ENCODE measurements around the gene NR2E3.

The NR2E3 gene

GRCh38 chr15:71813723-71814470 is 3.5 kb downstream of the NR2E3 start:
- Mint-ChIP-seq H3K4me3 (no peak overlapping the region), H3K9me3 (peaks cover 0 to 9% of the 10 kb centered on the region in 2 donors), H3K27me3 (peaks cover 0 to 4% of the 10 kb centered on the region in 2 donors), H3K27ac (no peak overlapping the region), H3K36me3 (ENCODE audit: insufficient read depth) (no peaks in the 10 kb centered on the region), H3K4me1 (ENCODE audit: low read depth in 2 of 2) (no peaks in the 10 kb centered on the region)
- ATAC-seq (replicated peaks) (no peak), DNase-seq (no peak)

DNA sequence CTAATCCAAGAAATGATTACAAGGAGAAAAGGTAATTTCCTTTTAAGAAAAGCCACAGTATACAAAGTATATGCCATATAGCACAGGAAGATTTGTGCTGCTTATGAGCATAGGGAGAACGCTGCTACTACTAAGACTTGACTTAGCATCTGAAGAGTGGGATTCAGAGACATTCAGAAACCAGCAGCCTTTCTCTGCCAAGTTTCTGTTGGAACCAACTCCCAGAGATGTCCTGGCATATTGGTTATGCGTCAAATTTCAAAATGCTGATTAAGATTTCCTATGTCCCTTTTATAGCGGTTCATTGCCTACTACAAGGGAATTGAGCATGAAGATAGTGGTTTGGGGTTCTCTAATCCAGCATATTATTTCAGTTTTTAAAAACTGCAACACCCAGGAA is 4.9 kb downstream of the NR2E3 start:
- no peaks in the 10 kb centered on the region for H3K36me3 Mint-ChIP-seq (ENCODE audit: insufficient read depth)
- H3K27me3 Mint-ChIP-seq: no peaks in the 10 kb centered on the region
- no peak for DNase-seq
- no peaks in the 10 kb centered on the region for H3K4me1 Mint-ChIP-seq (ENCODE audit: low read depth in 2 of 2)
- ATAC-seq (replicated peaks): no peak
- H3K4me3 Mint-ChIP-seq: no peak overlapping the region
- H3K27ac Mint-ChIP-seq: no peak overlapping the region
- peaks cover 4 to 9% of the 10 kb centered on the region in 2 donors for H3K9me3 Mint-ChIP-seq

DNA sequence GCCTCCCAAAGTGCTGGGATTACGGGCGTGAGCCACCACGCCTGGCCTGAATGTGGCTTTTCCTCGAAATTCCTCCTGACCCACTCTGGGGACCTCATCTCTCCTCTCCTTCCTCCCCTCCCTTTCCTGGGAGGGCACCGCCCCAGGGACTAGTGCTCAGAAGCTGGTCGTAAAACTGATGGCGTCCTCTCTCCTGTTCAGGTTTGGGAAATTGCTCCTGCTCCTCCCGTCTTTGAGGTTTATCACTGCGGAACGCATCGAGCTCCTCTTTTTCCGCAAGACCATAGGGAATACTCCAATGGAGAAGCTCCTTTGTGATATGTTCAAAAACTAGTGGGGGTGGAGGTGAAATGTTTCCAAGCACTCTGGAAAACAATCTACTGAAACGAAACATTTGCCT is 7.0 kb downstream of the NR2E3 start:
- H3K36me3 Mint-ChIP-seq (ENCODE audit: insufficient read depth): no peaks in the 10 kb centered on the region
- ATAC-seq (replicated peaks) (no peak), DNase-seq (no peak)
- H3K9me3 Mint-ChIP-seq: peaks cover 4 to 9% of the 10 kb centered on the region in 2 donors
- no peaks in the 10 kb centered on the region for H3K4me1 Mint-ChIP-seq (ENCODE audit: low read depth in 2 of 2)
- no peak overlapping the region for H3K27ac Mint-ChIP-seq
- no peak overlapping the region for H3K4me3 Mint-ChIP-seq
- H3K27me3 Mint-ChIP-seq: no peaks in the 10 kb centered on the region

GRCh38 chr15:71820127-71820526 is 9.8 kb downstream of the NR2E3 start:
- ATAC-seq (replicated peaks) (no peak), DNase-seq (no peak)
- no peak overlapping the region for H3K27ac Mint-ChIP-seq
- H3K27me3 Mint-ChIP-seq: no peaks in the 10 kb centered on the region
- H3K4me1 Mint-ChIP-seq (ENCODE audit: low read depth in 2 of 2): no peaks in the 10 kb centered on the region
- peaks cover 7 to 9% of the 10 kb centered on the region in 2 donors for H3K9me3 Mint-ChIP-seq
- H3K4me3 Mint-ChIP-seq: no peak overlapping the region
- peaks cover 1% of the 10 kb centered on the region for H3K36me3 Mint-ChIP-seq (ENCODE audit: insufficient read depth)

DNA sequence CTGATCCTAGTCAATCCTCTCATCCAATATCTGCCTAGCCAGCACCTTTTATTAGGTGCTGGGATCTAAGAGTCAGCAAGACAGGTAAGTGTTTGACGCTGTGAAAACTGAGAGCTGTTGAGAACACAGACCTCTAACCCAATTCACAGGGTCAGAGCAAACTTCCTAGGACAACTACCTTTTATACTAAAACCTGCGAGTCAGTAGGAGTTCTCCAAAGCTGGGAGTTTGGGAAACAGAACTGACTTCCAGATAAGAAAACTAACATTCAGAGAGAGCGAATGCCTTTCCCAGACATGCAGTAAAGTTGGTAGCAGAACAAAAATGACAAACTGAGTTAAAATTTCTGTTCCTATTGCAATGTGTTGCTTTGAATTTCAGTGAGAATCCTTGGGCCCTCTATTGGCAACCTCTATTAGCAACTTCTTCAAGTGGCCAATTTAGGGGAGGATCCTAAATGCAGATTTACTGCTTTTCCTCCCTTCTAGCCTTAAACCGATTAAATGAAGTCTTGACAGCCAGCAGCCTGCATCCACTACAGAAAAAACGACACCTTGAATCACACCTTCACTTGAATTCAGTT is 11.3 kb downstream of the NR2E3 start:
- H3K27ac Mint-ChIP-seq: no peak overlapping the region
- peaks cover 12% of the 10 kb centered on the region for H3K36me3 Mint-ChIP-seq (ENCODE audit: insufficient read depth)
- H3K27me3 Mint-ChIP-seq: no peaks in the 10 kb centered on the region
- no peak overlapping the region for H3K4me3 Mint-ChIP-seq
- DNase-seq: no peak
- ATAC-seq (replicated peaks): no peak
- H3K4me1 Mint-ChIP-seq (ENCODE audit: low read depth in 2 of 2): no peaks in the 10 kb centered on the region
- peaks cover 7 to 9% of the 10 kb centered on the region in 2 donors for H3K9me3 Mint-ChIP-seq

- Mint-ChIP-seq H3K27me3 (no peaks in the 10 kb centered on the region), H3K36me3 (ENCODE audit: insufficient read depth) (peaks cover 26% of the 10 kb centered on the region), H3K9me3 (peaks cover 6 to 7% of the 10 kb centered on the region in 2 donors)
Measured at GRCh38 chr15:71822890-71823630, 12.7 kb downstream of the NR2E3 start.

GRCh38 chr15:71823801-71824200 is 13.4 kb downstream of the NR2E3 start:
- Mint-ChIP-seq H3K36me3 (ENCODE audit: insufficient read depth) (peaks cover 30% of the 10 kb centered on the region), H3K4me1 (ENCODE audit: low read depth in 2 of 2) (no peaks in the 10 kb centered on the region), H3K4me3 (no peak overlapping the region), H3K27ac (no peak overlapping the region), H3K27me3 (no peaks in the 10 kb centered on the region), H3K9me3 (peaks cover 0 to 7% of the 10 kb centered on the region in 2 donors)
- ATAC-seq (replicated peaks): no peak
- no peak for DNase-seq

More at GRCh38 chr15:71822890-71823630, 12.7 kb downstream of the NR2E3 start:
- H3K4me3 Mint-ChIP-seq: no peak overlapping the region
- DNase-seq: no peak
- no peak overlapping the region for H3K27ac Mint-ChIP-seq
- H3K4me1 Mint-ChIP-seq (ENCODE audit: low read depth in 2 of 2): no peaks in the 10 kb centered on the region
- ATAC-seq (replicated peaks): no peak

GRCh38 chr15:71825021-71825730 is 14.8 kb downstream of the NR2E3 start:
- Mint-ChIP-seq H3K27ac (no peak overlapping the region), H3K36me3 (ENCODE audit: insufficient read depth) (peaks cover 35% of the 10 kb centered on the region), H3K4me1 (ENCODE audit: low read depth in 2 of 2) (no peaks in the 10 kb centered on the region), H3K4me3 (no peak overlapping the region), H3K9me3 (peaks cover 0 to 5% of the 10 kb centered on the region in 2 donors), H3K27me3 (no peaks in the 10 kb centered on the region)
- DNase-seq (no peak), ATAC-seq (replicated peaks) (no peak)

GRCh38 chr15:71826196-71826595 is 15.8 kb downstream of the NR2E3 start:
- Mint-ChIP-seq H3K9me3 (peaks cover 0 to 3% of the 10 kb centered on the region in 2 donors), H3K36me3 (ENCODE audit: insufficient read depth) (peaks cover 35% of the 10 kb centered on the region), H3K27me3 (no peaks in the 10 kb centered on the region)

GRCh38 chr15:71830981-71831380 is 20.6 kb downstream of the NR2E3 start:
- ATAC-seq (replicated peaks) (no peak), DNase-seq (no peak)
- Mint-ChIP-seq H3K9me3 (no peaks in the 10 kb centered on the region), H3K27ac (no peak overlapping the region), H3K4me1 (ENCODE audit: low read depth in 2 of 2) (no peaks in the 10 kb centered on the region), H3K36me3 (ENCODE audit: insufficient read depth) (peaks cover 27% of the 10 kb centered on the region), H3K27me3 (no peaks in the 10 kb centered on the region), H3K4me3 (no peak overlapping the region)

More at GRCh38 chr15:71826196-71826595, 15.8 kb downstream of the NR2E3 start:
- H3K4me3 Mint-ChIP-seq: no peak overlapping the region
- H3K4me1 Mint-ChIP-seq (ENCODE audit: low read depth in 2 of 2): no peaks in the 10 kb centered on the region
- ATAC-seq (replicated peaks) (no peak), DNase-seq (no peak)
- no peak overlapping the region for H3K27ac Mint-ChIP-seq

DNA sequence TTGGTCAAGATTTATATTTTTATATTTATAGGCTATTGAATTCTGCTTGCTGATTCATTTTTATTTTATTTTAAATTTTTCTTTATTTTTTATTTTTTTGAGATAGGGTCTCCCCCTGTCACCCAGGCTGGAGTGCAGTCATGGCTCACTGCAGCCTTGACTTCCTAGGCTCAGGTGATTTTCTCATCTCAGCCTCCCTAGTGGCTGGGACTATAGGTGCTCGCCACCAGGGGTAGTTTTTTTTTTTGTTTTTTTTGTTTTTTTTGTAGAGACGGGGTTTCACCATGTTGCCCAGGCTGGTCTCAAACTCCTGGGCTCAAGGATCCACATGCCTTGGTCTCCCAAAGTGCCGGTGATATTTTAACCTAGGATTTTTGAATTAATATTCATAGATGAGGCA is 31.2 kb downstream of the NR2E3 start:
- no peak for ATAC-seq (replicated peaks)
- Mint-ChIP-seq H3K9me3 (no peaks in the 10 kb centered on the region), H3K4me3 (no peak overlapping the region), H3K27me3 (no peaks in the 10 kb centered on the region), H3K4me1 (ENCODE audit: low read depth in 2 of 2) (no peaks in the 10 kb centered on the region), H3K36me3 (ENCODE audit: insufficient read depth) (peaks cover 7% of the 10 kb centered on the region), H3K27ac (no peak overlapping the region)
- DNase-seq: no peak

- Mint-ChIP-seq H3K27ac (no peak overlapping the region), H3K4me1 (ENCODE audit: low read depth in 2 of 2) (no peaks in the 10 kb centered on the region), H3K4me3 (no peak overlapping the region), H3K27me3 (no peaks in the 10 kb centered on the region), H3K36me3 (ENCODE audit: insufficient read depth) (peaks cover 13% of the 10 kb centered on the region), H3K9me3 (no peaks in the 10 kb centered on the region)
- no peak for ATAC-seq (replicated peaks)
- DNase-seq: no peak
Measured at GRCh38 chr15:71844916-71845315, 34.6 kb downstream of the NR2E3 start.

DNA sequence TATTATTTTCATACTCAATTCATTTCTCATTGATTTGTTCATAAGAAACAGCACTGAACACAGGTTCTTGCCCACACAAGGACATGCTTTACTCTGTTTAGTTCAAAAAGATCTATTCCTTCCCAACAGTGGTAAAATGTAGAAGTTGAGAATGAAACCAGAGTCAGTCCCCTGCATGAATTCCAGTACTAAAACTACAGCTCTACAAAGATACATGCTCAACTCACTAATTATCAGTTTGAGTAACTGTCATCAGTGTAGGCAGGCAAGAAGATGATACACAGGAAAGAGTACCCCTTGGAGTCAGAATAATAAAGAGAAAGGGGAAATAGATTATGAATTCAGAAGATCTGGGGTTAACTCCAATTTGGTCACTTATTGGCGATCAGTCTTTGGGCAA is 43.2 kb downstream of the NR2E3 start:
- Mint-ChIP-seq H3K9me3 (no peaks in the 10 kb centered on the region), H3K27me3 (no peaks in the 10 kb centered on the region), H3K4me3 (no peak overlapping the region), H3K36me3 (ENCODE audit: insufficient read depth) (peaks cover 22% of the 10 kb centered on the region), H3K4me1 (ENCODE audit: low read depth in 2 of 2) (no peaks in the 10 kb centered on the region), H3K27ac (no peak overlapping the region)
- ATAC-seq (replicated peaks) (no peak), DNase-seq (no peak)

All from effector memory CD8-positive, alpha-beta T cell (primary cell).